T47D (cell line): ENCODE results near the gene ABHD16A.
"Not testable (repeated sequence)": the region's sequence is repeated elsewhere in the genome, so short reads cannot be mapped to it uniquely, and the experiment has no call there.

Experiments
- DNase-seq, 2 experiments: peaks; one replicate each; pipeline versions ENCODE4 v3.0.0 to v3.0.0-alpha.2; 2011 to 2012; ENCODE audit warnings: low read depth in 1 of 2, low spot score in 1 of 2
- JUND ChIP-seq: IDR thresholded peaks from 2 replicates; pipeline ENCODE4 v1.6.1; 2012; ENCODE audit warnings: low read depth
- in situ Hi-C: cut with HindIII; loops from 2 replicates; pipeline ENCODE4 v1.10.0; 2016; ENCODE audit warnings: low sequenced_read_pairs, low pct_unique_long_range_greater_than_20kb

ABHD16A gene

DNA sequence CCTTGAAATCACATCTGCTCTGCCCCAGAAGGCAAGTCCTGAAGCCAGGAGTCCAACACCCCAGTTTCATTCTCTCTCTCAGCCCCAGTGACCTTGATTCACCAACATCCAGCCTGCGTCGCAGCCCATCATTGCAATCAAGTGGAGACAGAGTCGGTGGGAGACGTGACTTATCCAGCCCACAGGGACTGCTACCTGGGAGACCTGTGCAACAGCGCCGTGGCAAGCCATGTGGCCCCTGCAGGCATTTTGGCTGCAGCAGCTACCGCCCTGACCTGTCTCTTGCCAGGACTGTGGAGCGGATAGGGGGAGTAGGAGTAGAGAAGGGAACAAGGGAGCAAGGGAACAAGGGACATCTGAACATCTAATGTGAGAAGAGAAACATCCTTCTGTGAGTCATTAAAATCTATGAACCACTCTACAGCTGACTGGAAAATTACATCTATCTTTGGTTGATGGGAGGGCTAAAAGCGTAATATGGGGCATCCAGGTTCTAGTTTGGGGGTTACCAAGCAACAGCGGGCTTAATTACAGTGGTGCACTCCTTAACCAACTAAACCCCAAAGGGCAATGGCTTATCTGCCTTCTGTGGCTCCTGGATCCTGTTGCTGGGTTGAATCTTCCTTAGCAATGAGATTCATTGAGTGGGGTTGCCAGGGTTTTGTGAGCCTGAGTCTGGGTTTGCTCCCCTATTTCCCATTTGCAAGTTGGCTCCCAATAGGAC is 14.5 kb upstream of the ABHD16A start:
- peak; percentile 62 to 88 for DNase-seq
- no peak for TF ChIP-seq JUND
- in situ Hi-C loops = no loop called here

DNA sequence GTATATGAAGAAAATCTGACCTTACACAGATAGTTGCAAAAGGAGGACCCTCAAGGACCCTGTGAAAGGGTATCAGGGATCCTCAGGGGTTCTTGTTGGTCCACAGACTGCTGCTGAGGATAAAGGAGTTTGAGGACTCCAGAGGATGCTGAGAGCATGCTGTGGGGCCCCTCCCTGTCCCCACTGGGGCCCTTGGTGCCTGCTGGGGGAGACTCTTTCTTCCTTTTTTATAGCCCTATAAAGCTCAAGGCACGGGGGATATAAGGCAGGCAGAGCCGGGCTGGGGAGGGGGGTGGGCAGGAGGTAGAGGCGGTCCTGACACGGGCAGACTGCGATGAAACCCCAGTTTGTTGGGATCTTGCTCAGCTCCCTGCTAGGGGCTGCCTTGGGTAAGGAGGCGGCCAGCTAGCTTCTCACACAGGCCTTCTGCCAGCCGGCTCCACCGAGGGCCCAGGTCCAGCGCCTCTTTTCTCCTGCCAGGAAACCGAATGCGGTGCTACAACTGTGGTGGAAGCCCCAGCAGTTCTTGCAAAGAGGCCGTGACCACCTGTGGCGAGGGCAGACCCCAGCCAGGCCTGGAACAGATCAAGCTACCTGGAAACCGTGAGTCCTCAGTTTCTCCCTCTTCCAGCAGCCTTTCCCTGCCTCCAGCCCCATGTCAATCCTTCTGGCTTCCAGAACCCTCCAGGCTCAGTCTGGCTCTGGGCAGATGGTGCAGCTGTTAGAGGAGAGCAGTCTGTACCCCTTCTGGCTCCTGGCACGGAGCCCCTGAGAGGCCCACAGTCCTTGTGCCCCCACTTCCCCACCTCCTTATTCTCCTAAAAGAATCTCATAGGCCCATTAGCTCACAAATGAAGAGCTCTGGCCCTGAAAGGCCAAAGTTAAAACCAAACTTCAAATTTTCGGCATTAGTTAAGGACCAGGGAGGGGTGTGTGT is 12.2 kb upstream of the ABHD16A start, which contains the start of gene LY6G6D:
Gene LY6G6D, plus strand, starts transcription at position 327 of the 937 bp plus-strand sequence. Its CDS starts 8 bp downstream, at position 335.
- in situ Hi-C loops = no loop called here
- no peak for TF ChIP-seq JUND
- no peak for DNase-seq

DNA sequence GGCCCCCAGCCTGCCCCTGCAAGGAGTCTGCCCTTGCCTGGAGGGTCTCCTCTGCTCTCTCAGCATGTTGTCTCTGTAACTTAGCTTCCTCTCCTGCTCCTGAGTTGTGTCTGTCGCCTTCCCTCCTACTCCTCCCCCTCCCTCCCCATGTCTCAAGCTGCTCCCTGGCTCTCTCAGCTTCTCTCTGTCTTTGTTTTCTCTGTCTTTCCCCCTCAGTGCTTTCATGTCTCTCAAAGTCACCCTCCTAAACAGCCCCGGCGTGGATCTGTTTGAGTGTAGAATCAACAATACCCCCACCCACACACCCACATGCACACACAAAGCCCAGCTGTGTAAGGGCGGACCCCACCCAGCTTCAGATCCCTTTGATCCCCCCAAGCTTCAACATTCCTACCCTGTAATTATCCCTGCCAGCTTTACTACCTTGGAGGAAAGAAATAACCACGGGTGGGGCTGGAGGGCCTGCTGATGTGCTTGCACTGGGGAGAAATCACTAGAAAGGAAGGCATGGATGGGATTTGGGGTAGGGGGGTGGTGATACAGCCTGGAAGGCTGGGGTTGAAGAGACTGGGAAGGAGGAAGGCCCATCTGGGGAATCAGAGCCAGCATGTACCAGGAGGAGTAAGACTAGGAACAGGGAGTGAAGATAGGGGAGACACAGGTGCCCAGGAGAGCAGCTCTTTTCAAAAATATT is 11.0 kb upstream of the ABHD16A start:
- in situ Hi-C loops = no loop called here
- DNase-seq = no peak
- no peak for TF ChIP-seq JUND

DNA sequence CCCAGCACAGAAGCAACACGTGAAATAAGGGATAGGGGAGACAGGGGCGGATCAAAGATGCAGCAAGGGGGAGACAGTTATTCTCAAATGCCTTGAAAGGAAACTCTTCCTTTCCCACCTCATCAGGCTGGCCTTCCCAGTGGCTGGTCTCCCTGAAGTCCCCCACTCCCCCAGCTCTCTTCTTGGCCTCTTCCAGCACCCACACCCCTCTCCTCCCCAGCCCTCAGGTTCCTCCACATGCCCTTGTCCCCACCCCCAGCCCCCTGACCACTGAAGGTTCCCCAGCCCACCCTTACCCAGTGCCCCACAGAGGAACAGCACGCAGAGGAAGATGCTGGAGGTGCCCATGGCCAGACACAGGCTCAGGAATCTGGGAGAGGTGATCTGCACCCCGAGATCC is 10.3 kb upstream of the ABHD16A start:
- in situ Hi-C loops = no loop called here
- TF ChIP-seq JUND = no peak
- no peak for DNase-seq

DNA sequence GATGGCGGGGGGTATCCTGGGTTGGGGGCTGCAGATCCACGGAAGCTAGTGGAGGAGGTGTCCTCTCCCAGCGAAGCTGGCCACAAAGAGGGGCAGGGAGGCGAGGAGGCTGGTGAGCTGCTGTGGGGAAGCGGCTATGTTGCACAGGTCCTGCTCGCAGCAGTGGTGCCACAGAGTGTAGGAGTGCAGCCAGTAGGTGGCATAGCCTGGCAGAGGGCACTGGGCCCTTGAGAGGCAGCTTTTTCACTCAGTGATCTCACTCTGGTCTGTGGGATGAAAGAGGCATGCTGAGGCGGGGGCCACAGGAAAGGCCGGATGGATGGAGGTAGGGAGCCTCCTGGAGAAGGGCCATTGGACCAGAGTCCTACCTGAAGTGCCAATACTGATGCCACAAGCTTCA is 9.2 kb upstream of the ABHD16A start:
- in situ Hi-C loops = no loop called here
- no peak for TF ChIP-seq JUND
- peak; percentile 83 for DNase-seq

DNA sequence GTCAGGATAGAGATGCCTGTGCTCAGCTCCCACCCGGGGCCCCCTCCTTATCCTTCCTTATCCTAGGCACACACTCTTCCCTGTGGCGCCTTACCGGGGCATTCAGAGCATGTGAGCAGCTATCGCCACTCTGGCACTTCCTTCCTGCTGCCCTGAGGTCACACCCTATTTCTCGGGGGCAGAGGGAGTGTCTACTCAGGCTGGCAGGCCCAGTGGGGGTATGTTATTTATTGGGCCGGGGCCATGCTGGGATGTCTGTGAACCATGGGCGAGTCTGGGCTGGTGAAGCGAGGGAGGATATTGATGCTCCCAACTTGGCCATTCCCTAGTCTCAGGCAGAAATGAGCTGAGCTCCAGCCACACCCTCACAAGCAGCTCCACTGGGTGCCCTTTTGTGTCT is 8.1 kb upstream of the ABHD16A start:
- in situ Hi-C loops = no loop called here
- TF ChIP-seq JUND = no peak
- no peak for DNase-seq

DNA sequence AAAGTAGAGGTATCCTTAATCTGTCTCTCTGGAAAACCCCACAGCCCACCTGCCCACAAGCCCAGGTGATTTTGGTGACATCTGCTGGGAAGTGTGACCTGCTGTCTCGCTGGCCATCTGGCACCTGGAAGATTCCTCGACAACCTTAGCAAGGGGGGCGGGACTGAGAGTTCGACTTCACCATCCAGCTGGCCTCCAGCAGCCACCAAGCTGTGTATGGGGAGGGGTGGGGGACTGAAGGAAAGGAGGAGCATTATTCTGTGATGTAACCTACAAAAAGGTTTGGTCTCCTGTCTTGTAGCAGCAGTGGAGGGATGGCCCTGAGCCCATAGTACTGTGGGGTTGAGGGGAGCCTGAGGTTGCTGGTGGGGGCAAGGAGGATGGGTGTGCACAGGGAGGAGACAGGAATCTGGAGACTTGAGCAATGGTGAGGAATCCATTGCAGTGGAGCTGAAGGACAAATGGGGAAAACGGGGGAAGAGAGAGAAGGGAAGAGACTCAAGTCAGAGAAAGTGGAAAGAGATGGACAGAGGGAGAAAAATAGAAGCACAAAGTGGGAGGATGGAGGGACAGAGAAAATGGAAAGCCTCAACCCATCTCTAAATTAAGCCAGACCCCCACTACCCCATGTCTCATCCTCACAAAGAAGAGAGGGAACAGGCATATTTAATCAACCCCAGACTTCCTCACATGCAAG is 7.5 kb upstream of the ABHD16A start:
- in situ Hi-C loops = no loop called here
- no peak for TF ChIP-seq JUND
- no peak for DNase-seq

DNA sequence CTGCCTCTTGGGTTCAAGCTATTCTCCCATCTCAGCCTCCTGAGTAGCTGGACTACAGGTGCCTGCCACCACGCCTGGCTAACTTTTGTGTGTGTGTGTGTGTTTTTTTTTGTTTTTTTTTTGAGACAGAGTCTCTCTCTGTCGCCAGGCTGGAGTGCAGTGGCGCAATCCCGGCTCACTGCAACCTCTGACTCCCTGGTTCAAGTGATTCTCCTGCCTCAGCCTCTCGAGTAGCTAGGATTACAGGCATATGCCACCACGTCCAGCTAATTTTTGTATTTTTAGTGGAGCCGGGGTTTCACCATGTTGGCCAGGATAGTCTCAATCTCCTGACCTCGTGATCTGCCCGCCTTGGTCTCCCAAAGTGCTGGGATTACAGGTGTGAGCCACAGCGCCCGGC is 6.0 kb upstream of the ABHD16A start:
- DNase-seq, in situ Hi-C loops: not testable (repeated sequence)

DNA sequence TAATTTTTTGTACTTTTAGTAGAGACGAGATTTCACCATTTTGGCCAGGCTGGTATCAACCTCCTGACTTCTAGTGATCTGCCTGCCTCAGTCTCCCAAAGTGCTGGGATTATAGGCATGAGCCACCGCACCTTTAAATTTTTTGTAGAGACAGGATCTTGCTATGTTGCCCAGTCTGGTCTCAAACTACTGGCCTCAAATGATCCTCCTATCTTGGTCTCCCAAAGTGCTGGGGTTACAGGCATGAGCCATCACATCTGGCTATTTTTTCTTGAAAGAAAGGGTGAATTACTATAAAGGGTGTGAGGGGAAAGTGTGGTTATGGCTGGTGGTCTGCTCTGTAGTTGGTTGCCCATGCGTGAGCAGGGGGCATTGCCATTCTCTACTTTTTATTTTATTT is 5.1 kb upstream of the ABHD16A start:
- in situ Hi-C loops = no loop called here
- no peak for TF ChIP-seq JUND
- DNase-seq = no peak

DNA sequence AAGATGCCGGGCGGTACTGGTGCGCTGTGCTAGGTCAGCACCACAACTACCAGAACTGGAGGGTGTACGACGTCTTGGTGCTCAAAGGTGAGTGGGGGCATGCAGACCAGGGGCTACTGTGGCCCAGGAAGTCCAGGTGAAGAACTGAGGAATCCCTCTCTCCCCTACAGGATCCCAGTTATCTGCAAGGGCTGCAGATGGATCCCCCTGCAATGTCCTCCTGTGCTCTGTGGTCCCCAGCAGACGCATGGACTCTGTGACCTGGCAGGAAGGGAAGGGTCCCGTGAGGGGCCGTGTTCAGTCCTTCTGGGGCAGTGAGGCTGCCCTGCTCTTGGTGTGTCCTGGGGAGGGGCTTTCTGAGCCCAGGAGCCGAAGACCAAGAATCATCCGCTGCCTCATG is 4.6 kb upstream of the ABHD16A start:
- in situ Hi-C loops = no loop called here
- DNase-seq = no peak
- no peak for TF ChIP-seq JUND

DNA sequence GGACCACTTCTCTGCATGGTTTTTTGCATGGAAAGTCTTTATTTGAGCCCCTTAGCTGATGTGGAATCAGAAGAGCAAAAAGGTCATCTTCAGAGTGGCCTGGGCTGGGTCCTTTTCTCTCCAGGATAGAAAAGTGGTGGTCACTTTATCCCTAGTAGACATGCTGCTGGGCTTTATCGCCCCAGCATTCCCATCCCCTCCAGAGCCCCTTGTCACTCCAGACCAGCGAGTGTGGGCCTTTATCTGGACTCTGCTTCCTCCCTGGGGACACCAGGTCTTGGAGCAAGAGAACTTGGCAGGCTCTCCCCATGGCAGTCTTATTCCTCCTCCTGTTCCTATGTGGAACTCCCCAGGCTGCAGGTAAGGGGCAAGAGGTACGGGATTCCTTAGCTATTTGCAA is 3.5 kb upstream of the ABHD16A start, which contains the start of gene LY6G6F:
Gene LY6G6F, plus strand, starts transcription at position 268 of the 400 bp plus-strand sequence. Its CDS starts 41 bp downstream, at position 309.
- in situ Hi-C loops = no loop called here
- DNase-seq = no peak
- TF ChIP-seq JUND = no peak

DNA sequence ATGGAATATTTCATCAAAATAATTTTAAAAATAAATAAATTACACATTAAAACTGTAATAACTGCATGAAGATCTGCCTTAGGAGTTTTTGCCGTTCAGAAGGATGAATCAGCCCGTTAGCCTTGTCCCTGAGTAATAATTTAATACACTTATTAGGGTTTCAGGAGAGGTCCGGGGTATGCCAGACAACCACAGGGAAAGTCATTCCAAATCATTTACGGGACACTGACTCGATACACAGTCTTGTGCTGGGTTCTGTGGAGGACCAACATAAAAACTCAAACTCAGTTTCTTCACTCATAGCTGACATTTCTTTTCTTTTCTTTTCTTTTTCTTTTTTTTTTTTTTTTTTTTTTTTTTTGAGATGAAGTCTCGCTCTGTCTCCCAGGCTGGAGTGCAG is 2.8 kb upstream of the ABHD16A start:
- no peak for TF ChIP-seq JUND
- in situ Hi-C loops = no loop called here
- no peak for DNase-seq
